ENCODE data around the gene NALCN.
A peak's percentile ranks its signal among the peaks of the same experiment; 100 is the strongest.

Gene NALCN

GRCh38 chr13:101291206-101291605, 125.1 kb downstream of the NALCN start:
- TF ChIP-seq CTCF (conservative IDR thresholded peaks at IDR 0.05; ENCODE audit: control insufficient read depth, insufficient read depth, low read depth, low read length) = no peak
- DNase-seq (ENCODE audit: low read depth) = no peak
- H3K4me3 ChIP-seq (ENCODE audit: control insufficient read depth, low read depth, low read length) = no peak overlapping the region

GRCh38 chr13:101289764-101290163, 126.5 kb downstream of the NALCN start:
- no peak for TF ChIP-seq CTCF (conservative IDR thresholded peaks at IDR 0.05; ENCODE audit: control insufficient read depth, insufficient read depth, low read depth, low read length)
- no peak overlapping the region for H3K4me3 ChIP-seq (ENCODE audit: control insufficient read depth, low read depth, low read length)
- DNase-seq (ENCODE audit: low read depth) = peak; percentile 45

GRCh38 chr13:101283782-101284181, 132.5 kb downstream of the NALCN start:
- no peak for DNase-seq (ENCODE audit: low read depth)
- no peak overlapping the region for H3K4me3 ChIP-seq (ENCODE audit: control insufficient read depth, low read depth, low read length)
- TF ChIP-seq CTCF (conservative IDR thresholded peaks at IDR 0.05; ENCODE audit: control insufficient read depth, insufficient read depth, low read depth, low read length) = no peak

GRCh38 chr13:101272886-101273285, 143.4 kb downstream of the NALCN start:
- no peak overlapping the region for H3K4me3 ChIP-seq (ENCODE audit: control insufficient read depth, low read depth, low read length)
- TF ChIP-seq CTCF (conservative IDR thresholded peaks at IDR 0.05; ENCODE audit: control insufficient read depth, insufficient read depth, low read depth, low read length) = no peak
- no peak for DNase-seq (ENCODE audit: low read depth)

- no peak for DNase-seq (ENCODE audit: low read depth)
- TF ChIP-seq CTCF (conservative IDR thresholded peaks at IDR 0.05; ENCODE audit: control insufficient read depth, insufficient read depth, low read depth, low read length) = no peak
- no peak overlapping the region for H3K4me3 ChIP-seq (ENCODE audit: control insufficient read depth, low read depth, low read length)
Measured at GRCh38 chr13:101271681-101272245, 144.5 kb downstream of the NALCN start.

- TF ChIP-seq CTCF (conservative IDR thresholded peaks at IDR 0.05; ENCODE audit: control insufficient read depth, insufficient read depth, low read depth, low read length) = no peak
- H3K4me3 ChIP-seq (ENCODE audit: control insufficient read depth, low read depth, low read length) = no peak overlapping the region
- DNase-seq (ENCODE audit: low read depth) = peak; percentile 77
Measured at GRCh38 chr13:101267656-101268055, 148.7 kb downstream of the NALCN start.

GRCh38 chr13:101265934-101266333, 150.4 kb downstream of the NALCN start:
- H3K4me3 ChIP-seq (ENCODE audit: control insufficient read depth, low read depth, low read length) = no peak overlapping the region
- no peak for TF ChIP-seq CTCF (conservative IDR thresholded peaks at IDR 0.05; ENCODE audit: control insufficient read depth, insufficient read depth, low read depth, low read length)
- peak; percentile 24 for DNase-seq (ENCODE audit: low read depth)
